Measurements from ENCODE around the gene RABEPK.

- TF ChIP-seq, protein P1, sequence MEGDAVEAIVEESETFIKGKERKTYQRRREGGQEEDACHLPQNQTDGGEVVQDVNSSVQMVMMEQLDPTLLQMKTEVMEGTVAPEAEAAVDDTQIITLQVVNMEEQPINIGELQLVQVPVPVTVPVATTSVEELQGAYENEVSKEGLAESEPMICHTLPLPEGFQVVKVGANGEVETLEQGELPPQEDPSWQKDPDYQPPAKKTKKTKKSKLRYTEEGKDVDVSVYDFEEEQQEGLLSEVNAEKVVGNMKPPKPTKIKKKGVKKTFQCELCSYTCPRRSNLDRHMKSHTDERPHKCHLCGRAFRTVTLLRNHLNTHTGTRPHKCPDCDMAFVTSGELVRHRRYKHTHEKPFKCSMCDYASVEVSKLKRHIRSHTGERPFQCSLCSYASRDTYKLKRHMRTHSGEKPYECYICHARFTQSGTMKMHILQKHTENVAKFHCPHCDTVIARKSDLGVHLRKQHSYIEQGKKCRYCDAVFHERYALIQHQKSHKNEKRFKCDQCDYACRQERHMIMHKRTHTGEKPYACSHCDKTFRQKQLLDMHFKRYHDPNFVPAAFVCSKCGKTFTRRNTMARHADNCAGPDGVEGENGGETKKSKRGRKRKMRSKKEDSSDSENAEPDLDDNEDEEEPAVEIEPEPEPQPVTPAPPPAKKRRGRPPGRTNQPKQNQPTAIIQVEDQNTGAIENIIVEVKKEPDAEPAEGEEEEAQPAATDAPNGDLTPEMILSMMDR (conservative IDR thresholded peaks at IDR 0.05; ENCODE audit: low read depth, low read length) = no peak
- TF ChIP-seq EZH2 (IDR thresholded peaks at IDR 0.05; ENCODE audit: borderline replicate concordance, low read depth, low read length, poor library complexity, severe bottlenecking) = no peak
These were observed 58.6 kb downstream of the RABEPK start for GRCh38 chr9:125258832-125259534.

Measured in A673 (cell line).